Stimulated activated CD8-positive, alpha-beta memory T cell treated with anti-CD3 and anti-CD28 coated beads, Interleukin-4, amount 100 ng/mL, for 4 hours (primary cell): ENCODE results near the gene CNIH2.
"Not testable (repeated sequence)": the region's sequence is repeated elsewhere in the genome, so short reads cannot be mapped to it uniquely, and the experiment has no call there.

ENCODE experiments used
- DNase-seq, 2 donors: peaks; one replicate each; pipeline ENCODE4 v3.0.0-alpha.2; 2020; ENCODE audit warnings: low read depth in 2 of 2, low spot score in 1 of 2

Gene CNIH2

GRCh38 chr11:66291303-66291705 is 13.3 kb downstream of the CNIH2 start:
- no peak for DNase-seq

- no peak for DNase-seq
These were observed 13.9 kb downstream of the CNIH2 start, which contains the start of gene TMEM151A for GRCh38 chr11:66291706-66292542. TMEM151A (plus strand) TSS chr11:66291894; CDS start chr11:66292014, 120 bp downstream.

GRCh38 chr11:66292543-66293332 is 14.8 kb downstream of the CNIH2 start:
- no peak for DNase-seq

GRCh38 chr11:66293352-66293751 is 15.4 kb downstream of the CNIH2 start:
- DNase-seq, result no peak

GRCh38 chr11:66293777-66294625 is 16.0 kb downstream of the CNIH2 start:
- DNase-seq, result no peak

GRCh38 chr11:66294626-66295620 is 16.9 kb downstream of the CNIH2 start:
- DNase-seq, result no peak

- DNase-seq, result no peak
These were observed 19.6 kb downstream of the CNIH2 start for GRCh38 chr11:66297610-66298009.

- no peak for DNase-seq
These were observed 21.2 kb downstream of the CNIH2 start for GRCh38 chr11:66299186-66299585.

- no peak for DNase-seq
These were observed 24.7 kb downstream of the CNIH2 start for GRCh38 chr11:66302656-66303055.

GRCh38 chr11:66309475-66309874 is 31.5 kb downstream of the CNIH2 start:
- no peak for DNase-seq

GRCh38 chr11:66310324-66310723 is 32.3 kb downstream of the CNIH2 start:
- no peak for DNase-seq

- not testable (repeated sequence) for DNase-seq
These were observed 32.9 kb downstream of the CNIH2 start for GRCh38 chr11:66310803-66311440.

GRCh38 chr11:66311470-66311964 is 33.5 kb downstream of the CNIH2 start:
- no peak for DNase-seq

- peak; percentile 97 to 98 for DNase-seq
These were observed 34.1 kb downstream of the CNIH2 start for GRCh38 chr11:66311965-66312548.

GRCh38 chr11:66312549-66313320 is 34.8 kb downstream of the CNIH2 start:
- peak; percentile 93 to 97 for DNase-seq

GRCh38 chr11:66313321-66314185 is 35.6 kb downstream of the CNIH2 start:
- DNase-seq, result no peak

- DNase-seq, result no peak
These were observed 36.2 kb downstream of the CNIH2 start for GRCh38 chr11:66314186-66314501.
